H1 (cell line): Measurements from ENCODE around the gene LCA5. TPM values are rescaled to one million over a fixed set of nuclear protein-coding genes. Genes with fewer than 3 reads are reported as not detected.

Source experiments
- ATF3 ChIP-seq: IDR thresholded peaks from 2 replicates; pipeline ENCODE4 v1.6.1; 2011; ENCODE audit warnings: low read depth, mild to moderate bottlenecking, low read length; ENCODE audit not compliant: insufficient read depth
- CHD2 ChIP-seq: IDR thresholded peaks from 2 replicates; pipeline ENCODE4 v1.6.1; 2012; ENCODE audit warnings: low read length, improper control_type of control experiment
- CREB1 ChIP-seq: IDR thresholded peaks from 2 replicates; pipeline ENCODE4 v1.6.1; 2012; ENCODE audit warnings: inconsistent platforms
- E2F6 ChIP-seq: IDR thresholded peaks from 2 replicates; pipeline ENCODE4 v1.6.1; 2012; ENCODE audit warnings: inconsistent platforms
- JUND ChIP-seq: IDR thresholded peaks from 2 replicates; pipeline ENCODE4 v1.6.1; 2011; ENCODE audit warnings: mild to moderate bottlenecking, improper control_type of control experiment, low read length
- RAD21 ChIP-seq, 2 experiments: IDR thresholded peaks in 1 of 2; conservative IDR thresholded peaks in 1 of 2; 2 replicates each; pipeline ENCODE4 v1.6.1; 2011; ENCODE audit warnings: low read depth in 2 of 2, low read length in 2 of 2, improper control_type of control experiment in 1 of 2, inconsistent platforms in 1 of 2, mild to moderate bottlenecking in 1 of 2, moderate library complexity in 1 of 2
- polyA plus RNA-seq, 7 experiments: library from polyadenylated mRNA; depleted of rRNA in 3 of 7; stranded (reverse) in 5 of 7; unstranded in 2 of 7; fragments of >200 nt in 5 of 7; fragments of 200-250 nt in 2 of 7; gene quantifications; 1 replicate in 5 of 7; 2 replicates in 1 of 7; 4 replicates in 1 of 7; pipeline versions ENCODE4 v1.2.1 to v1.2.3, GENCODE V29; 2011 to 2013; ENCODE audit warnings: missing spikeins in 2 of 7, mixed read lengths in 2 of 7
- total RNA-seq: library from RNA; stranded (reverse); fragmentation: NEBNext Ultra II Directional; extraction: Animal tissue kit (Norgen Biotek cat#: 25700); gene quantifications from 2 replicates; pipeline ENCODE4 v1.2.1, GENCODE V29; 2021
- TF ChIP-seq, protein P1 (sequence below): fragments of 300-600 bp; sonication (generic); IDR thresholded peaks from 2 replicates; pipeline ENCODE4 v1.7.1; 2012; ENCODE audit warnings: low read length, moderate library complexity, mild to moderate bottlenecking, inconsistent platforms; ENCODE audit not compliant: insufficient replicate concordance
- TF ChIP-seq, protein P2 (sequence below): IDR thresholded peaks from 2 replicates; pipeline ENCODE4 v1.6.1; 2012; ENCODE audit warnings: inconsistent platforms

The LCA5 gene
- total and polyA plus RNA-seq, 2 of the 8 experiments (the other 6 are each of a cell fraction or from before 2014, with no cell fraction given): 0.44 to 3.6 TPM

- TF ChIP-seq, protein P1, sequence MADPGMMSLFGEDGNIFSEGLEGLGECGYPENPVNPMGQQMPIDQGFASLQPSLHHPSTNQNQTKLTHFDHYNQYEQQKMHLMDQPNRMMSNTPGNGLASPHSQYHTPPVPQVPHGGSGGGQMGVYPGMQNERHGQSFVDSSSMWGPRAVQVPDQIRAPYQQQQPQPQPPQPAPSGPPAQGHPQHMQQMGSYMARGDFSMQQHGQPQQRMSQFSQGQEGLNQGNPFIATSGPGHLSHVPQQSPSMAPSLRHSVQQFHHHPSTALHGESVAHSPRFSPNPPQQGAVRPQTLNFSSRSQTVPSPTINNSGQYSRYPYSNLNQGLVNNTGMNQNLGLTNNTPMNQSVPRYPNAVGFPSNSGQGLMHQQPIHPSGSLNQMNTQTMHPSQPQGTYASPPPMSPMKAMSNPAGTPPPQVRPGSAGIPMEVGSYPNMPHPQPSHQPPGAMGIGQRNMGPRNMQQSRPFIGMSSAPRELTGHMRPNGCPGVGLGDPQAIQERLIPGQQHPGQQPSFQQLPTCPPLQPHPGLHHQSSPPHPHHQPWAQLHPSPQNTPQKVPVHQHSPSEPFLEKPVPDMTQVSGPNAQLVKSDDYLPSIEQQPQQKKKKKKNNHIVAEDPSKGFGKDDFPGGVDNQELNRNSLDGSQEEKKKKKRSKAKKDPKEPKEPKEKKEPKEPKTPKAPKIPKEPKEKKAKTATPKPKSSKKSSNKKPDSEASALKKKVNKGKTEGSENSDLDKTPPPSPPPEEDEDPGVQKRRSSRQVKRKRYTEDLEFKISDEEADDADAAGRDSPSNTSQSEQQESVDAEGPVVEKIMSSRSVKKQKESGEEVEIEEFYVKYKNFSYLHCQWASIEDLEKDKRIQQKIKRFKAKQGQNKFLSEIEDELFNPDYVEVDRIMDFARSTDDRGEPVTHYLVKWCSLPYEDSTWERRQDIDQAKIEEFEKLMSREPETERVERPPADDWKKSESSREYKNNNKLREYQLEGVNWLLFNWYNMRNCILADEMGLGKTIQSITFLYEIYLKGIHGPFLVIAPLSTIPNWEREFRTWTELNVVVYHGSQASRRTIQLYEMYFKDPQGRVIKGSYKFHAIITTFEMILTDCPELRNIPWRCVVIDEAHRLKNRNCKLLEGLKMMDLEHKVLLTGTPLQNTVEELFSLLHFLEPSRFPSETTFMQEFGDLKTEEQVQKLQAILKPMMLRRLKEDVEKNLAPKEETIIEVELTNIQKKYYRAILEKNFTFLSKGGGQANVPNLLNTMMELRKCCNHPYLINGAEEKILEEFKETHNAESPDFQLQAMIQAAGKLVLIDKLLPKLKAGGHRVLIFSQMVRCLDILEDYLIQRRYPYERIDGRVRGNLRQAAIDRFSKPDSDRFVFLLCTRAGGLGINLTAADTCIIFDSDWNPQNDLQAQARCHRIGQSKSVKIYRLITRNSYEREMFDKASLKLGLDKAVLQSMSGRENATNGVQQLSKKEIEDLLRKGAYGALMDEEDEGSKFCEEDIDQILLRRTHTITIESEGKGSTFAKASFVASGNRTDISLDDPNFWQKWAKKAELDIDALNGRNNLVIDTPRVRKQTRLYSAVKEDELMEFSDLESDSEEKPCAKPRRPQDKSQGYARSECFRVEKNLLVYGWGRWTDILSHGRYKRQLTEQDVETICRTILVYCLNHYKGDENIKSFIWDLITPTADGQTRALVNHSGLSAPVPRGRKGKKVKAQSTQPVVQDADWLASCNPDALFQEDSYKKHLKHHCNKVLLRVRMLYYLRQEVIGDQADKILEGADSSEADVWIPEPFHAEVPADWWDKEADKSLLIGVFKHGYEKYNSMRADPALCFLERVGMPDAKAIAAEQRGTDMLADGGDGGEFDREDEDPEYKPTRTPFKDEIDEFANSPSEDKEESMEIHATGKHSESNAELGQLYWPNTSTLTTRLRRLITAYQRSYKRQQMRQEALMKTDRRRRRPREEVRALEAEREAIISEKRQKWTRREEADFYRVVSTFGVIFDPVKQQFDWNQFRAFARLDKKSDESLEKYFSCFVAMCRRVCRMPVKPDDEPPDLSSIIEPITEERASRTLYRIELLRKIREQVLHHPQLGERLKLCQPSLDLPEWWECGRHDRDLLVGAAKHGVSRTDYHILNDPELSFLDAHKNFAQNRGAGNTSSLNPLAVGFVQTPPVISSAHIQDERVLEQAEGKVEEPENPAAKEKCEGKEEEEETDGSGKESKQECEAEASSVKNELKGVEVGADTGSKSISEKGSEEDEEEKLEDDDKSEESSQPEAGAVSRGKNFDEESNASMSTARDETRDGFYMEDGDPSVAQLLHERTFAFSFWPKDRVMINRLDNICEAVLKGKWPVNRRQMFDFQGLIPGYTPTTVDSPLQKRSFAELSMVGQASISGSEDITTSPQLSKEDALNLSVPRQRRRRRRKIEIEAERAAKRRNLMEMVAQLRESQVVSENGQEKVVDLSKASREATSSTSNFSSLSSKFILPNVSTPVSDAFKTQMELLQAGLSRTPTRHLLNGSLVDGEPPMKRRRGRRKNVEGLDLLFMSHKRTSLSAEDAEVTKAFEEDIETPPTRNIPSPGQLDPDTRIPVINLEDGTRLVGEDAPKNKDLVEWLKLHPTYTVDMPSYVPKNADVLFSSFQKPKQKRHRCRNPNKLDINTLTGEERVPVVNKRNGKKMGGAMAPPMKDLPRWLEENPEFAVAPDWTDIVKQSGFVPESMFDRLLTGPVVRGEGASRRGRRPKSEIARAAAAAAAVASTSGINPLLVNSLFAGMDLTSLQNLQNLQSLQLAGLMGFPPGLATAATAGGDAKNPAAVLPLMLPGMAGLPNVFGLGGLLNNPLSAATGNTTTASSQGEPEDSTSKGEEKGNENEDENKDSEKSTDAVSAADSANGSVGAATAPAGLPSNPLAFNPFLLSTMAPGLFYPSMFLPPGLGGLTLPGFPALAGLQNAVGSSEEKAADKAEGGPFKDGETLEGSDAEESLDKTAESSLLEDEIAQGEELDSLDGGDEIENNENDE: no peak
- TF ChIP-seq JUND: no peak
- TF ChIP-seq, protein P2, sequence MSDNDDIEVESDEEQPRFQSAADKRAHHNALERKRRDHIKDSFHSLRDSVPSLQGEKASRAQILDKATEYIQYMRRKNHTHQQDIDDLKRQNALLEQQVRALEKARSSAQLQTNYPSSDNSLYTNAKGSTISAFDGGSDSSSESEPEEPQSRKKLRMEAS: no peak
- no peak for TF ChIP-seq E2F6
- no peak for TF ChIP-seq ATF3
- TF ChIP-seq CHD2: no peak
- no peak for TF ChIP-seq RAD21 (IDR thresholded peaks at IDR 0.05 in 1 of 2, conservative IDR thresholded peaks at IDR 0.05 in 1 of 2; ENCODE audit: low read depth in 2 of 2, low read length in 2 of 2)
- TF ChIP-seq CREB1: no peak
These were observed 1.1 kb upstream of the LCA5 start (continued) for GRCh38 chr6:79538106-79538971.
